Osteoblast (primary cell): Measurements from ENCODE around the gene TEX29. TPM values are rescaled to one million over a fixed set of nuclear protein-coding genes. Genes with fewer than 3 reads are reported as not detected.
A peak's percentile ranks its signal among the peaks of the same experiment; 100 is the strongest.

ENCODE experiments used
- DNase-seq: peaks from one replicate; pipeline ENCODE4 v3.0.0; 2011; ENCODE audit warnings: low spot score, mixed read lengths; ENCODE audit not compliant: insufficient read length; ENCODE audit errors: missing footprints
- H2AFZ ChIP-seq: 2 replicates; pipeline ENCODE4 v1.6.0; 2011; ENCODE audit warnings: mild to moderate bottlenecking, low read length
- H3K27ac ChIP-seq: 2 replicates; pipeline ENCODE4 v1.5.1; 2011; ENCODE audit warnings: mild to moderate bottlenecking, low read depth, low read length, moderate library complexity
- H3K27me3 ChIP-seq: 2 replicates; pipeline ENCODE4 v1.6.0; 2012; ENCODE audit warnings: mild to moderate bottlenecking, control low read depth, inconsistent platforms, low read length, moderate library complexity; ENCODE audit not compliant: insufficient read depth
- H3K36me3 ChIP-seq: 2 replicates; pipeline ENCODE4 v1.5.1; 2011; ENCODE audit warnings: mild to moderate bottlenecking, low read length, control low read depth, moderate library complexity; ENCODE audit not compliant: insufficient read depth
- H3K4me1 ChIP-seq: 2 replicates; pipeline ENCODE4 v1.5.1; 2011; ENCODE audit warnings: mild to moderate bottlenecking, low read length, control low read depth, moderate library complexity; ENCODE audit not compliant: insufficient read depth
- H3K4me2 ChIP-seq: 2 replicates; pipeline ENCODE4 v1.6.0; 2011; ENCODE audit warnings: mild to moderate bottlenecking, low read length; ENCODE audit not compliant: insufficient read depth
- H3K4me3 ChIP-seq: fragments of 200-600 bp; sonication (generic); 3 replicates; pipeline ENCODE4 v1.5.1; 2012; ENCODE audit warnings: mild to moderate bottlenecking, low read length, inconsistent platforms; ENCODE audit not compliant: insufficient read depth
- H3K79me2 ChIP-seq: 2 replicates; pipeline ENCODE4 v1.6.0; 2012; ENCODE audit warnings: mild to moderate bottlenecking, low read length, control low read depth, inconsistent platforms; ENCODE audit not compliant: insufficient read depth
- H3K9me3 ChIP-seq: 2 replicates; pipeline ENCODE4 v1.5.1; 2011; ENCODE audit warnings: low read depth, low read length, control low read depth
- H4K20me1 ChIP-seq: 2 replicates; pipeline ENCODE4 v1.6.0; 2012; ENCODE audit warnings: mild to moderate bottlenecking, low read length, control low read depth; ENCODE audit not compliant: insufficient read depth
- CTCF ChIP-seq: IDR thresholded peaks from 2 replicates; pipeline ENCODE4 v1.5.1; 2011; ENCODE audit warnings: mild to moderate bottlenecking, low read depth, low read length, moderate library complexity; ENCODE audit errors: extremely low read depth
- total RNA-seq: library from RNA; depleted of rRNA; stranded (reverse); fragments of >200 nt; gene quantifications from 2 replicates; pipeline ENCODE4 v1.2.3, GENCODE V29; 2012

Gene TEX29
- total RNA-seq, 1 donor: 0.36 TPM

- Histone ChIP-seq H3K4me2 (peak overlapping the region; percentile 46), H2AFZ (no peak overlapping the region), H3K4me1 (peaks cover 27% of the 10 kb centered on the region), H4K20me1 (no peaks in the 10 kb centered on the region), H3K9me3 (no peaks in the 10 kb centered on the region), H3K79me2 (peaks cover 13% of the 10 kb centered on the region), H3K36me3 (peaks cover 58% of the 10 kb centered on the region), H3K27me3 (no peaks in the 10 kb centered on the region), H3K4me3 (no peak overlapping the region), H3K27ac (peak overlapping the region; percentile 95)
- DNase-seq: no peak
- no peak for TF ChIP-seq CTCF
Measured at GRCh38 chr13:111280226-111280625, 40.2 kb upstream of the TEX29 start.

GRCh38 chr13:111280681-111281585, 39.5 kb upstream of the TEX29 start:
- H3K27me3 ChIP-seq: no peaks in the 10 kb centered on the region
- no peak overlapping the region for H3K4me3 ChIP-seq
- peaks cover 13% of the 10 kb centered on the region for H3K79me2 ChIP-seq
- no peak overlapping the region for H2AFZ ChIP-seq
- peaks cover 58% of the 10 kb centered on the region for H3K36me3 ChIP-seq
- peak overlapping the region; percentile 95 for H3K27ac ChIP-seq
- TF ChIP-seq CTCF: no peak
- peaks cover 27% of the 10 kb centered on the region for H3K4me1 ChIP-seq
- H3K9me3 ChIP-seq: no peaks in the 10 kb centered on the region
- H4K20me1 ChIP-seq: no peaks in the 10 kb centered on the region
- peak; percentile 82 for DNase-seq
- H3K4me2 ChIP-seq: peak overlapping the region; percentile 46

GRCh38 chr13:111281751-111282311, 38.6 kb upstream of the TEX29 start:
- Histone ChIP-seq H3K27ac (peak overlapping the region; percentile 95), H3K4me2 (peak overlapping the region; percentile 42), H3K79me2 (peaks cover 13% of the 10 kb centered on the region), H3K4me3 (no peak overlapping the region), H3K36me3 (peaks cover 59% of the 10 kb centered on the region), H3K27me3 (no peaks in the 10 kb centered on the region), H3K4me1 (peaks cover 27% of the 10 kb centered on the region), H4K20me1 (no peaks in the 10 kb centered on the region), H3K9me3 (no peaks in the 10 kb centered on the region), H2AFZ (no peak overlapping the region)
- DNase-seq: peak; percentile 91
- no peak for TF ChIP-seq CTCF

GRCh38 chr13:111282425-111282824, 38.0 kb upstream of the TEX29 start:
- Histone ChIP-seq H3K79me2 (peaks cover 13% of the 10 kb centered on the region), H3K9me3 (no peaks in the 10 kb centered on the region), H3K4me2 (no peak overlapping the region), H3K27me3 (no peaks in the 10 kb centered on the region), H4K20me1 (no peaks in the 10 kb centered on the region), H2AFZ (no peak overlapping the region), H3K36me3 (peaks cover 62% of the 10 kb centered on the region), H3K4me3 (no peak overlapping the region), H3K4me1 (peaks cover 27% of the 10 kb centered on the region), H3K27ac (peak overlapping the region; percentile 95)
- TF ChIP-seq CTCF: no peak
- DNase-seq: no peak
